Activated CD8-positive, alpha-beta memory T cell treated with anti-CD3 and anti-CD28 coated beads, Interleukin-2, amount 50 U/mL, for 48 hours (primary cell): ENCODE measurements around the gene SMC3.
"Not testable (repeated sequence)": the region's sequence is repeated elsewhere in the genome, so short reads cannot be mapped to it uniquely, and the experiment has no call there.

Experiments
- DNase-seq: peaks from one replicate; pipeline ENCODE4 v3.0.0-alpha.2; 2020

SMC3 gene

GRCh38 chr10:110567201-110568054 lies at the start of gene SMC3:
Gene SMC3 (plus strand): TSS chr10:110567695. CDS start chr10:110567817, 122 bp downstream.
- DNase-seq, result peak; percentile 95

- peak; percentile 48 for DNase-seq
These were observed 45.0 kb upstream of the SMC3 start for GRCh38 chr10:110522365-110522988.

- no peak for DNase-seq
These were observed 43.8 kb upstream of the SMC3 start for GRCh38 chr10:110523736-110524135.

DNA sequence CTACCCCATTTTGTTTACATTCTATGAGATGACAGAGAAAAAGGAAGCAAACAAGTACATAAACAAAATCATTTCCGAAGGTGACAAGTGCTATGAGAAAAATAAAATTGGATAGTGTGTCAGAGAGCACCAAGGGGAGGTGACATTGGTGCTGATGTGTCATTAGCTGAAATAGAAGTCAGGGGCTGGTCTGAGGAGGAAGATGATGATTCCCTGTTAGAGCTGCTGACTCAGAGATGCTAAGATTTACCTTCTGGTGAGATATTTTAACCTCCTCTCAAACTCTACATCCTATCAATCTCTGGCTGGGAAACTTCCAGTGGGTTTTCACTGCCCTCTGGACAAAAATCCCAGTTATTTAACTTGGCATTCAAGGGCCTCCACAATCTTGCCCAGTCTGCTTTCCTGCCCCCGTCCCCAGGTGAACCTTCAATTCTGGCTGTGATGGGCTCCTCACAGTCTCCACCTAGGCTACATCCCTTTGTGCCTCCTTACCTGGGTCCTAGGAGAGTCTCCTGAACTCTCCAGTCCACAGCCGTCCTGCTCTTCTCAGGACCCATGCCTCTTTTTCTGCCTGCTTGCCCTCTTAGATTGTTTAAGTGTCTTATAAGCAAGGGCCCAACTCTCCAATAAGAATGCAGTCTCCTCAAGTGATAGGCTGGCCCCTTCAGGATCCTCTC lies 43.2 kb upstream of the SMC3 start:
- DNase-seq, result peak; percentile 25

GRCh38 chr10:110524859-110525232 lies 42.6 kb upstream of the SMC3 start:
- no peak for DNase-seq

- peak; percentile 50 for DNase-seq
These were observed 41.9 kb upstream of the SMC3 start for GRCh38 chr10:110525349-110526260.

GRCh38 chr10:110527731-110528171 lies 39.7 kb upstream of the SMC3 start:
- no peak for DNase-seq

DNA sequence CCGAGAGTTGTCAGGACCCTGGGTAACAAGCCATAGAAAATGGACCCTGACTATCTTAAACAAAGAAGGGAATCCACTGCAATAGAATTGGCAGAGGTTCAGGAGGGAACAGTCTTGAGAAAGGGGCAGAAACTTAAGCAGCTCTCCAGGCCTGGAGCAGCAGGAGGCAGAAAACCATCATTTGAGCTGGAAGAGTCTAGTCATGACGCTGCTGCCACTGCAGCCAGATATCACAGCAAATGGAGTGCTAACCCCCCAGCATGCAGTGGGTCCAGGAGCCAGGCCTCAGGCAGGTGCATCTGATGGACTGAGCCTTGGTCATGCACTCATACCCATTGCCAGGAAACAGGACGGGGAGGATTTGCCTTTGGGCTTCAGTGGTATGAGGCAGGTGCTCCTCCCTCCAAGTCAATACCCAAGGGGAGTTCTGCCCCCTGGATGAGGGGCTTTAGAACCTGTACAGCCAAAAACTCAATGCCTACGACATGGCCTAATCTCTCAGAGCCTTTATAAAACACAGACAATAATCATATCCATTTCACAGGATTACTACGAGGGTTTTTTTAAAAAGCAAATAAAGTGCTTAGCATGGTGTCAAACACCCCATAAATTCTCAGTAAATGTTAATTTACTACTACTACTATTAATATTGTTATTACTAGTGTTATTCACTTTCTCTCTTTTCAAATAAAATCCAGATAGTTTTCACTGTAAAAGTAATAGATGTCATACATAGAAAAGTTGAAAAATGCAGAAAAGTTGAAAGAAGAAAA lies 39.1 kb upstream of the SMC3 start:
- DNase-seq, result no peak

DNA sequence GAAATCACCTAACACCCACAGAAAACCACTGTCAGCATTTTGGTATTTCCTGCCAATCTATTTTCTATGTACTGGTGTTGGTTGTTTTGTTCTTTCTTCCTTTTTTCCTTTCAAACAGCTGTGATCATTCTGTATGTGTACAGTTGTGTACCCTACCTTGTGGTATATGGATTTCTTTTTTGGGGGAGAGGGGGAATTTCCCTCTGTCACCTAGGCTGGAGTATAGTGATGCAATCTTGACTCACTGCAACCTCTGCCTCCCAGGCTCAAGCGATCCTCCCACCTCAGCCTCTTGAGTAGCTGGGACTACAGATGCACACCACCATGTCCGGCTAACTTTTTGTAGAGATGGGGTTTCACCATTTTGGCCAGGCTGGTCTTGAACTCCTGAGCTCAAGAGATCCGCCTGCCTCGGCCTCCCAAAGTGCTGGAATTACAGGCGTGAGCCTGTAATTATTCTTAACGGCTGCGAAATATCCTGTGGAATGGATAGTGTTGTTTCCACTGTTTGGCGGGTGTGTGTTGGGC lies 38.4 kb upstream of the SMC3 start:
- DNase-seq, result not testable (repeated sequence)

- no peak for DNase-seq
These were observed 37.9 kb upstream of the SMC3 start for GRCh38 chr10:110529596-110530011.

DNA sequence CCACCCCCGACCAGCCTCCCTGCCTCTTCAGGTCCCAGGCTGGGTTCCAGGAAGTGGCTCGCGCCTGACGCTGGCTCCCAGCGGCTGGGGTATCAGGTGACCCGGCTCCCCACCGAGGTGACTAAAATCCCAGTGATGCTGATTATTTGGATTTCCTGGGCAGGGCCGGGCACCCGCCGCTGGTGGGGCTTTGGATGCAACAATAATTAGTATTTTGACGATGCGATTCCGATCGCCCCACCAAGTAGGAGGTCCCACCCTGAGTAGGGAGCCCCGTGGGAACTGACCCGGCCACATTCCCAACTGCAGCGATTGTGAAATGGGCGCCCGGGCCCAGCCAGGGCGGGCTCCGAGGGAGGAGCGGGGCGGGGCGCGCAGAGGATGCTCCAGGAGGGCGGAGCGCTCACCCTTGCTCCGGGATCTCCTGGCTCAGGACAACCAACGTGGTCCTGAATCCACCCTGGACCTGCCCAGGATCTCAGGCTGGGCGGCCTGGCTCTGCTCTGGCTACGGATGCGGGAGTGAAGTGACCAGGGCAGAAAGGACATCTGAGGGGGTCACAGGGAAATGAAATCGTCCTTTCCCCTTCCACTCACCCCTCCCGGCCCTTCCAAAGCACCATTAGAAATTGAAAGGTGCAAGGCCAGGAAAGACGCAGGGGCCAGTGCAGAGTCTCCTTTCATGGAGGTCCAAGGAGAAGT lies 37.2 kb upstream of the SMC3 start:
- DNase-seq, result no peak

DNA sequence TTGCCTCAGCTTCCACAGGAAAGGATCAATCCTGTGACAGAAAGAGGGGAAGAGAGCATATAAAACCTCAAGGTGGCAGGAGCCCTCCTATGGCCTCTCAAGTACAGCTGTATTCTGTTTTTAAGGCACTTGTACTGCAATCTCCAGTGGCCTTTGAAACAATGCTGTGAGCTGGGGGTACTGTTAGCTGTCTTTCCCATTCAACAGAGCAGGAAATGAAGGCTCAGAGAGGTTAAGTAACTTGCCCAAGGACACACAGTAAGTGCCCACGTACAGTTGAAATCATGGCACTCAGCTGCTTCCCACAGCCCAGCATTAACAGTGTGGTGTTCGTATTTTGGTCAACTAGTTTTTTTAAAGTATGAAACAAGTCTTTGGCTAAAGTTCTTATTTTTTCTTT lies 35.8 kb upstream of the SMC3 start:
- no peak for DNase-seq

- DNase-seq, result not testable (repeated sequence)
These were observed 34.9 kb upstream of the SMC3 start for GRCh38 chr10:110532628-110533027.

- DNase-seq, result no peak
These were observed 34.3 kb upstream of the SMC3 start for GRCh38 chr10:110533149-110533548.

GRCh38 chr10:110534571-110534970 lies 32.9 kb upstream of the SMC3 start:
- DNase-seq, result no peak

DNA sequence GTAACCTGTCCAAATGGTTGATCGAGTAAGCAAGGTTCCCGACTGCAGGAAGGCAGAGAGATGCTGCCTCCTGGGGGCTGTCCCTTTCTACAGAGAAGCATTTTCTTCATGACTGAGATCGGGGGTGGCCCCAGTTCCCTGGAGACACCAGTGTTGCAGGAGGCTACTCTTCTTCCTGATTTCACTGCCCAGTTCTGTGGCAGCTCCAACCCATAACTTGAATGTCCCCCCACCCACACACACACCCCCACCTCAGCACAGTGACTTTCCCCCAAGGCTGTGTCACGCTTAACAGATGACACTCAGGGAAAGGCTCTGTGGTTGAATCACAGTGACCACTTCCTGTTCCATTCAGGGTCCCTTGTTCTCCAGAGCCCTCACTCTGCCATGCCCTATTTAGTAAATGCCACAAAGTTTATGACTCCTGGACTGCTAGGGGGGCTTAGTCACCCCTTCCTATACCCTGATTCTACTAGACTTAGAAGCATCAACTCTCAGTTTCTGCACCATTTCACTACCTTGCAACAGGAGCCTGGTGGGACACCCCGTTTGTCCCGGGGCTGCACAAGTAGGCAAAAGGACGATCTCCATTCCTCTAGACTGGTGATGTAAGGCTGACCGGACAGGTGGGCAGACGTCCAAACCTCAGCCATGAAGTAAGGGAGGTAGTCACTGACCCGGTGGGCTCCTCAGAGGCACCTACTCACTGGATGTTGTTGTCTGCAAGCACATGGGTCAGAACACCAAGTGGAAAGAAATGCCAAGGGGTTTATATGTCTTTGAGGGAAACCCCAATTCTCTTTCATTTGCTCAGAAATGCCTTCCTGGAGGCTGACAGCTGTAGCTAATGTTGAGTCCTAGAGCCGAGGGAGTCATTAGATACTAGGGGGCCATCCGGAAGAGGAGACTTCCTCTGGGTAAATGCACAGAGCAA lies 31.3 kb upstream of the SMC3 start:
- DNase-seq, result peak; percentile 81

- DNase-seq, result no peak
These were observed 28.4 kb upstream of the SMC3 start for GRCh38 chr10:110539091-110539490.

- no peak for DNase-seq
These were observed 27.5 kb upstream of the SMC3 start for GRCh38 chr10:110540031-110540430.

GRCh38 chr10:110544958-110545537 lies 22.4 kb upstream of the SMC3 start:
- no peak for DNase-seq
